H1 (cell line): ENCODE results near the gene POLE3. TPM values are rescaled to one million over a fixed set of nuclear protein-coding genes. Genes with fewer than 3 reads are reported as not detected.

ENCODE experiments used
- CTCF ChIA-PET: fragments of 300-600 bp; sonication (Branson Sonifier 250); formaldehyde crosslinking; loops from one replicate; lab custom pipeline; 2021; ENCODE audit not compliant: partially characterized antibody; lab: Charles Lee
- POLR2A ChIA-PET: fragments of 300-600 bp; sonication (Branson Sonifier 250); formaldehyde crosslinking; loops from one replicate; lab custom pipeline; 2021; ENCODE audit warnings: inconsistent platforms; ENCODE audit not compliant: partially characterized antibody; lab: Charles Lee
- DNase-seq, 2 experiments: peaks; one replicate each; pipeline versions ENCODE4 v3.0.0 to v3.0.0-alpha.2; 2010 to 2022; ENCODE audit warnings: low spot score in 2 of 2, low read depth in 1 of 2, mixed read lengths in 1 of 2
- FAIRE-seq: peaks from 2 replicates; lab custom pipeline; 2011; peaks lifted over from hg19 to GRCh38; lab: Jason Lieb, UNC
- H2AFZ ChIP-seq: 2 replicates; pipeline ENCODE4 v1.8.1; 2012; ENCODE audit warnings: low read length, inconsistent platforms
- H2AK5ac ChIP-seq: 2 replicates; pipeline ENCODE4 v1.6.1; 2013; ENCODE audit warnings: low read depth, low read length
- H2BK120ac ChIP-seq: replicated peaks from 2 replicates; pipeline ENCODE3; 2013; ENCODE audit warnings: low read depth, low read length, inconsistent platforms
- H2BK12ac ChIP-seq: 2 replicates; pipeline ENCODE4 v1.6.1; 2013; ENCODE audit warnings: low read depth, low read length
- H2BK15ac ChIP-seq: 2 replicates; pipeline ENCODE4 v1.6.1; 2013; ENCODE audit warnings: low read length
- H2BK20ac ChIP-seq: 2 replicates; pipeline ENCODE4 v1.6.1; 2013; ENCODE audit warnings: low read length
- H2BK5ac ChIP-seq: 2 replicates; pipeline ENCODE4 v1.6.1; 2013; ENCODE audit warnings: low read depth, low read length
- H3K14ac ChIP-seq: 2 replicates; pipeline ENCODE4 v1.6.1; 2013; ENCODE audit warnings: inconsistent platforms; ENCODE audit not compliant: insufficient read length
- H3K18ac ChIP-seq: 2 replicates; pipeline ENCODE4 v1.6.1; 2013; ENCODE audit warnings: low read length; ENCODE audit errors: extremely low read depth
- H3K23ac ChIP-seq: 2 replicates; pipeline ENCODE4 v1.6.1; 2013; ENCODE audit warnings: inconsistent platforms; ENCODE audit not compliant: insufficient read length
- H3K23me2 ChIP-seq: 2 replicates; pipeline ENCODE4 v1.6.1; 2013; ENCODE audit warnings: low read depth, low read length
- H3K27ac ChIP-seq: 2 replicates; pipeline ENCODE4 v1.6.1; 2011; ENCODE audit warnings: low read depth, low read length, inconsistent platforms
- H3K27me3 ChIP-seq, 4 experiments: replicated peaks in 1 of 4; 1 replicate in 1 of 4; 2 replicates in 3 of 4; pipeline versions ENCODE4 v1.6.1 to v1.8.1; 2011 to 2013; ENCODE audit warnings: low read length in 3 of 4, mild to moderate bottlenecking in 3 of 4, inconsistent platforms in 2 of 4, mixed read lengths in 2 of 4, moderate library complexity in 1 of 4; ENCODE audit not compliant: control insufficient read depth in 3 of 4, insufficient read depth in 3 of 4; ENCODE audit errors: extremely low read depth in 1 of 4
- H3K36me3 ChIP-seq, 4 experiments: 2 replicates each; pipeline versions ENCODE4 v1.6.1 to v1.8.1; 2011 to 2013; ENCODE audit warnings: mild to moderate bottlenecking in 4 of 4, low read length in 3 of 4, moderate library complexity in 2 of 4, control low read depth in 1 of 4, inconsistent platforms in 1 of 4; ENCODE audit not compliant: insufficient read depth in 4 of 4, control insufficient read depth in 2 of 4
- H3K4ac ChIP-seq: replicated peaks from 2 replicates; pipeline ENCODE3; 2013; ENCODE audit warnings: low read length, low read depth, mixed read lengths, inconsistent platforms; ENCODE audit not compliant: insufficient read length
- H3K4me1 ChIP-seq, 4 experiments: replicated peaks in 1 of 4; 1 replicate in 1 of 4; 2 replicates in 3 of 4; pipeline versions ENCODE4 v1.6.1 to v1.8.1; 2011 to 2013; ENCODE audit warnings: low read length in 3 of 4, inconsistent platforms in 2 of 4, mixed read lengths in 1 of 4; ENCODE audit not compliant: insufficient read depth in 4 of 4, control insufficient read depth in 3 of 4
- H3K4me2 ChIP-seq, 2 experiments: 2 replicates each; pipeline versions ENCODE4 v1.6.1 to v1.8.1; 2011 to 2013; ENCODE audit warnings: low read depth in 2 of 2, low read length in 2 of 2, control low read depth in 1 of 2, inconsistent platforms in 1 of 2, mild to moderate bottlenecking in 1 of 2; ENCODE audit not compliant: insufficient read depth in 1 of 2
- H3K4me3 ChIP-seq, 4 experiments: fragments of 200-600, 300-600 bp in 1 of 4; sonication (generic), shearing (Covaris generic), sonication (Bioruptor Twin) in 1 of 4; 2 replicates each; pipeline versions ENCODE4 v1.5.1 to v1.8.1; 2011 to 2016; ENCODE audit warnings: low read length in 4 of 4, low read depth in 3 of 4, control low read depth in 2 of 4, inconsistent platforms in 2 of 4, mild to moderate bottlenecking in 2 of 4, mixed read lengths in 1 of 4, moderate library complexity in 1 of 4; ENCODE audit not compliant: insufficient read depth in 2 of 4; ENCODE audit errors: extremely low read depth in 1 of 4
- H3K56ac ChIP-seq: replicated peaks from 2 replicates; pipeline ENCODE3; 2013; ENCODE audit warnings: low read depth, mild to moderate bottlenecking, mixed read lengths, low read length, inconsistent platforms; ENCODE audit not compliant: insufficient read length
- H3K79me1 ChIP-seq: 2 replicates; pipeline ENCODE4 v1.6.1; 2013; ENCODE audit warnings: low read depth, low read length, control low read depth
- H3K79me2 ChIP-seq, 2 experiments: 2 replicates each; pipeline versions ENCODE4 v1.6.1 to v1.8.1; 2012 to 2013; ENCODE audit warnings: low read length in 2 of 2, mild to moderate bottlenecking in 2 of 2, inconsistent platforms in 1 of 2; ENCODE audit not compliant: insufficient read depth in 2 of 2, control insufficient read depth in 1 of 2
- H3K9ac ChIP-seq, 4 experiments: replicated peaks in 1 of 4; 1 replicate in 1 of 4; 2 replicates in 3 of 4; pipeline versions ENCODE4 v1.6.1 to v1.8.1; 2011 to 2013; ENCODE audit warnings: low read depth in 3 of 4, low read length in 3 of 4, control low read depth in 2 of 4, mild to moderate bottlenecking in 2 of 4, moderate library complexity in 2 of 4, inconsistent platforms in 1 of 4; ENCODE audit errors: extremely low read depth in 1 of 4
- H3K9me3 ChIP-seq, 2 experiments: 2 replicates each; pipeline versions ENCODE4 v1.6.1 to v1.8.1; 2012 to 2013; ENCODE audit warnings: mild to moderate bottlenecking in 2 of 2, moderate library complexity in 2 of 2, control low read depth in 1 of 2, inconsistent platforms in 1 of 2, low read depth in 1 of 2, low read length in 1 of 2, mixed read lengths in 1 of 2; ENCODE audit not compliant: insufficient read depth in 2 of 2
- H4K20me1 ChIP-seq, 2 experiments: replicated peaks in 1 of 2; 2 replicates each; pipeline versions ENCODE3 to v1.8.1; 2011 to 2013; ENCODE audit warnings: inconsistent platforms in 2 of 2, low read length in 2 of 2, mild to moderate bottlenecking in 1 of 2; ENCODE audit not compliant: insufficient read depth in 2 of 2, control insufficient read depth in 1 of 2
- H4K5ac ChIP-seq: 2 replicates; pipeline ENCODE4 v1.6.1; 2013; ENCODE audit warnings: low read length, low read depth, mixed read lengths, inconsistent platforms; ENCODE audit not compliant: insufficient read length
- H4K8ac ChIP-seq: 2 replicates; pipeline ENCODE4 v1.8.0; 2013; ENCODE audit warnings: mild to moderate bottlenecking, moderate library complexity, low read length, inconsistent platforms; ENCODE audit not compliant: insufficient read depth; ENCODE audit errors: extremely low read depth
- H4K91ac ChIP-seq: replicated peaks from 2 replicates; pipeline ENCODE3; 2013; ENCODE audit warnings: low read length, mixed read lengths, inconsistent platforms; ENCODE audit not compliant: insufficient read length
- CTCF ChIP-seq, 3 experiments: IDR thresholded peaks; 1 replicate in 2 of 3; 2 replicates in 1 of 3; pipeline versions ENCODE4 v1.5.1 to v1.6.1; 2011; ENCODE audit warnings: low read length in 3 of 3, mild to moderate bottlenecking in 3 of 3, inconsistent platforms in 2 of 3, low read depth in 1 of 3, moderate library complexity in 1 of 3; ENCODE audit not compliant: insufficient read depth in 1 of 3; ENCODE audit errors: control extremely low read depth in 1 of 3
- FOSL1 ChIP-seq: IDR thresholded peaks from 2 replicates; pipeline ENCODE4 v1.6.1; 2011; ENCODE audit warnings: mild to moderate bottlenecking, low read depth, low read length, moderate library complexity; ENCODE audit not compliant: insufficient read depth
- GABPA ChIP-seq: IDR thresholded peaks from 2 replicates; pipeline ENCODE4 v1.6.1; 2011; ENCODE audit warnings: mild to moderate bottlenecking, low read length, moderate library complexity, borderline replicate concordance; ENCODE audit not compliant: insufficient read depth
- POLR2A ChIP-seq, 2 experiments: IDR thresholded peaks; 1 replicate in 1 of 2; 2 replicates in 1 of 2; pipeline ENCODE4 v1.6.1; 2011; ENCODE audit warnings: low read depth in 2 of 2, low read length in 2 of 2, mild to moderate bottlenecking in 2 of 2; ENCODE audit errors: control extremely low read depth in 1 of 2
- RAD21 ChIP-seq, 2 experiments: IDR thresholded peaks in 1 of 2; conservative IDR thresholded peaks in 1 of 2; 2 replicates each; pipeline ENCODE4 v1.6.1; 2011; ENCODE audit warnings: low read depth in 2 of 2, low read length in 2 of 2, improper control_type of control experiment in 1 of 2, inconsistent platforms in 1 of 2, mild to moderate bottlenecking in 1 of 2, moderate library complexity in 1 of 2
- TEAD4 ChIP-seq: IDR thresholded peaks from 2 replicates; pipeline ENCODE4 v1.6.1; 2012; ENCODE audit warnings: low read depth, low read length, inconsistent platforms, mixed read lengths
- WGBS, 2 experiments: shearing (Covaris generic) in 1 of 2; methylation state at CpG; one replicate each; pipeline versions ENCODE4 v1.1.6 to v1.1.7; 2013 to 2015; ENCODE audit warnings: low lambda C conversion rate in 2 of 2, mixed read lengths in 2 of 2, inconsistent platforms in 1 of 2, low coverage in 1 of 2, missing lambda C conversion rate in 1 of 2; ENCODE audit not compliant: insufficient replicate concordance in 2 of 2, insufficient coverage in 1 of 2, insufficient read length in 1 of 2; ENCODE audit errors: extremely low coverage in 1 of 2, missing lambda C conversion rate in 1 of 2; 5-methylcytosine and 5-hydroxymethylcytosine counted together
- polyA plus RNA-seq, 7 experiments: library from polyadenylated mRNA; depleted of rRNA in 3 of 7; stranded (reverse) in 5 of 7; unstranded in 2 of 7; fragments of >200 nt in 5 of 7; fragments of 200-250 nt in 2 of 7; gene quantifications; 1 replicate in 5 of 7; 2 replicates in 1 of 7; 4 replicates in 1 of 7; pipeline versions ENCODE4 v1.2.1 to v1.2.3, GENCODE V29; 2011 to 2013; ENCODE audit warnings: missing spikeins in 2 of 7, mixed read lengths in 2 of 7
- total RNA-seq: library from RNA; stranded (reverse); fragmentation: NEBNext Ultra II Directional; extraction: Animal tissue kit (Norgen Biotek cat#: 25700); gene quantifications from 2 replicates; pipeline ENCODE4 v1.2.1, GENCODE V29; 2021

The POLE3 gene
- total and polyA plus RNA-seq, 2 of the 8 experiments (the other 6 are each of a cell fraction or from before 2014, with no cell fraction given): 52.7 to 77.3 TPM

- no peak overlapping the region for H2AFZ ChIP-seq
- ChIA-PET POLR2A (interaction anchor here (1.0 to 1.8 kb wide), 4 partner anchors 9 to 209 kb away, joined by 3 to 6 read pairs (median 4); partner anchors contain the start of genes C9orf43 and POLE3), CTCF (interaction anchor here (0.6 to 10.1 kb wide), 47 partner anchors 9 to 230 kb away, joined by 3 to 191 read pairs (median 5); partner anchors contain the start of genes ALAD and RGS3)
- no peak overlapping the region for H2BK12ac ChIP-seq
- no peaks in the 10 kb centered on the region for H3K4me1 ChIP-seq
- FAIRE-seq (peak; percentile 62), DNase-seq (no peak)
- no peak overlapping the region for H4K8ac ChIP-seq
- no peak overlapping the region for H3K14ac ChIP-seq
- H3K23ac ChIP-seq: no peak overlapping the region
- H3K23me2 ChIP-seq: peaks cover 2% of the 10 kb centered on the region; the same call in 1 of the 2 replicates
- H3K4me2 ChIP-seq: no peak overlapping the region
- H3K56ac ChIP-seq: no peak overlapping the region
- H3K4me3 ChIP-seq: no peak overlapping the region
- H3K9ac ChIP-seq: no peak overlapping the region
- H3K9me3 ChIP-seq: no peaks in the 10 kb centered on the region
- H3K27ac ChIP-seq: no peak overlapping the region
- H4K91ac ChIP-seq: no peak overlapping the region
- no peaks in the 10 kb centered on the region for H3K27me3 ChIP-seq
- H3K36me3 ChIP-seq: no peaks in the 10 kb centered on the region
- H2BK20ac ChIP-seq: no peak overlapping the region
- H3K18ac ChIP-seq: no peak overlapping the region
- no peak for TF ChIP-seq TEAD4
- peak in 2 of 3 experiments; percentile 47; a peak in 2 of 4 replicates for TF ChIP-seq CTCF (IDR thresholded peaks at IDR 0.05; ENCODE audit: control extremely low read depth in 1 of 3, insufficient read depth in 1 of 3, low read depth in 1 of 3, low read length in 3 of 3)
- no peak for TF ChIP-seq POLR2A (IDR thresholded peaks at IDR 0.05; ENCODE audit: control extremely low read depth in 1 of 2, low read depth in 2 of 2, low read length in 2 of 2)
- TF ChIP-seq GABPA: no peak
- peak; percentile 86 to 88 for TF ChIP-seq RAD21 (IDR thresholded peaks at IDR 0.05 in 1 of 2, conservative IDR thresholded peaks at IDR 0.05 in 1 of 2; ENCODE audit: low read depth in 2 of 2, low read length in 2 of 2)
- TF ChIP-seq FOSL1: no peak
- H2BK5ac ChIP-seq: no peak overlapping the region
- H2AK5ac ChIP-seq: no peak overlapping the region
- no peak overlapping the region for H4K5ac ChIP-seq
- H2BK120ac ChIP-seq: peak overlapping the region; percentile 6
- H3K79me1 ChIP-seq: no peaks in the 10 kb centered on the region
- WGBS, 2 experiments: 55% methylated on average over 3 of the region's 3 CpGs; no CpG with 5 or more reads in 1 of the 2 experiments
- H2BK15ac ChIP-seq: no peak overlapping the region
- H3K4ac ChIP-seq: no peak overlapping the region
- H4K20me1 ChIP-seq: no peaks in the 10 kb centered on the region
- no peaks in the 10 kb centered on the region for H3K79me2 ChIP-seq
Measured at GRCh38 chr9:113446323-113446740, 35.9 kb upstream of the POLE3 start.
